ENCODE results near the gene SACM1L.

GRCh38 chr3:45751537-45752242, 62.5 kb downstream of the SACM1L start:
- TF ChIP-seq CTCF (conservative IDR thresholded peaks at IDR 0.05; ENCODE audit: low read depth, low read length) (no peak), MAFK (IDR thresholded peaks at IDR 0.05; ENCODE audit: low read depth, low read length) (no peak), SMC3 (IDR thresholded peaks at IDR 0.05; ENCODE audit: low read depth, low read length) (no peak), POLR2A (IDR thresholded peaks at IDR 0.05; ENCODE audit: low read depth, low read length) (no peak), NFE2L2 (IDR thresholded peaks at IDR 0.05; ENCODE audit: low read depth, low read length) (no peak), MXI1 (IDR thresholded peaks at IDR 0.05; ENCODE audit: borderline replicate concordance, low read depth, low read length) (no peak), CEBPB (IDR thresholded peaks at IDR 0.05; ENCODE audit: low read depth, low read length) (no peak), BHLHE40 (IDR thresholded peaks at IDR 0.05; ENCODE audit: low read depth, low read length) (no peak), RAD21 (IDR thresholded peaks at IDR 0.05; ENCODE audit: low read length) (no peak)
- TF ChIP-seq, protein P1, sequence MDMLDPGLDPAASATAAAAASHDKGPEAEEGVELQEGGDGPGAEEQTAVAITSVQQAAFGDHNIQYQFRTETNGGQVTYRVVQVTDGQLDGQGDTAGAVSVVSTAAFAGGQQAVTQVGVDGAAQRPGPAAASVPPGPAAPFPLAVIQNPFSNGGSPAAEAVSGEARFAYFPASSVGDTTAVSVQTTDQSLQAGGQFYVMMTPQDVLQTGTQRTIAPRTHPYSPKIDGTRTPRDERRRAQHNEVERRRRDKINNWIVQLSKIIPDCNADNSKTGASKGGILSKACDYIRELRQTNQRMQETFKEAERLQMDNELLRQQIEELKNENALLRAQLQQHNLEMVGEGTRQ (IDR thresholded peaks at IDR 0.05; ENCODE audit: low read depth, low read length): no peak
- TF ChIP-seq, protein P2, sequence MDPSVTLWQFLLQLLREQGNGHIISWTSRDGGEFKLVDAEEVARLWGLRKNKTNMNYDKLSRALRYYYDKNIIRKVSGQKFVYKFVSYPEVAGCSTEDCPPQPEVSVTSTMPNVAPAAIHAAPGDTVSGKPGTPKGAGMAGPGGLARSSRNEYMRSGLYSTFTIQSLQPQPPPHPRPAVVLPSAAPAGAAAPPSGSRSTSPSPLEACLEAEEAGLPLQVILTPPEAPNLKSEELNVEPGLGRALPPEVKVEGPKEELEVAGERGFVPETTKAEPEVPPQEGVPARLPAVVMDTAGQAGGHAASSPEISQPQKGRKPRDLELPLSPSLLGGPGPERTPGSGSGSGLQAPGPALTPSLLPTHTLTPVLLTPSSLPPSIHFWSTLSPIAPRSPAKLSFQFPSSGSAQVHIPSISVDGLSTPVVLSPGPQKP (IDR thresholded peaks at IDR 0.05; ENCODE audit: borderline replicate concordance, low read depth, low read length): no peak

All from IMR-90 (cell line).